Astrocyte (in vitro differentiated cells and primary cell): ENCODE results near the gene TUBA3E.
"Not testable (repeated sequence)": the region's sequence is repeated elsewhere in the genome, so short reads cannot be mapped to it uniquely, and the experiment has no call there.

Source experiments
- CTCF ChIP-seq: IDR thresholded peaks from 2 replicates; pipeline ENCODE4 v1.5.1; 2011; ENCODE audit warnings: low read depth, mild to moderate bottlenecking, inconsistent platforms, low read length, moderate library complexity; ENCODE audit not compliant: insufficient read depth
- EZH2 ChIP-seq: IDR thresholded peaks from 2 replicates; pipeline ENCODE4 v1.6.1; 2012; ENCODE audit warnings: mild to moderate bottlenecking, low read length, inconsistent platforms; ENCODE audit not compliant: insufficient read depth

- TF ChIP-seq CTCF, EZH2: not testable (repeated sequence)
These were observed 35.8 kb downstream of the TUBA3E start for GRCh38 chr2:130162486-130162885.
